ENCODE data around the gene HSPB9.

DNA sequence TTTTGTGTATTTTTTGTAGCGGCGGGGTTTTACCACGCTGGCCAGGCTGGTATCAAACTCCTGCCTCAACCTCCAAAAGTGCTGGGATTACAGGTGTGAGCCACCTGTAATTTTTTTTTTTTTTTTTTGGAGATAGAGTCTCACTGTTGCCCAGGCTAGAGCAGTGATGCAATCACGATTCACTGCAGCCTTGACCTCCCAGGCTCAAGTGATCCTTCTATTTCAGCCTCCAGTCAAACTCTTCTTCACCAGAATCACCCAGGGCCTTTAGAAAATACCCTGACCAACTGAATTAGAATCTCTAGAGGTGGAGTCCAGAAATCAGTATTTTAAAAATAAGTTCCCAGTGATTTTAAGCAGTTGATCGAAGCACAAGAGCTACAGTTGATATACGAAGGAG lies 12.5 kb downstream of the HSPB9 start:
- TF ChIP-seq CTCF (conservative IDR thresholded peaks at IDR 0.05) (no peak), EZH2 (IDR thresholded peaks at IDR 0.05; ENCODE audit: low read depth) (no peak)

Data from PC-9 (cell line).